WERI-Rb-1 (cell line): ENCODE measurements around the gene CYP4F22.

Source experiments
- DNase-seq: peaks from one replicate; pipeline ENCODE4 v3.0.0-alpha.2; 2020
- H3K27ac ChIP-seq: fragments of 250-450 bp; sonication (Bioruptor Pico); 2 replicates; pipeline ENCODE4 v1.5.1; 2020; ENCODE audit warnings: mild to moderate bottlenecking, moderate library complexity
- H3K27me3 ChIP-seq: fragments of 250-450 bp; sonication (Bioruptor Pico); 2 replicates; pipeline ENCODE4 v1.5.1; 2021; ENCODE audit warnings: mild to moderate bottlenecking, low read depth, moderate library complexity; ENCODE audit not compliant: insufficient read depth, severe bottlenecking
- H3K36me3 ChIP-seq: fragments of 250-450 bp; sonication (Bioruptor Pico); 2 replicates; pipeline ENCODE4 v1.5.1; 2020; ENCODE audit warnings: mild to moderate bottlenecking, moderate library complexity
- H3K4me3 ChIP-seq: 2 replicates; pipeline ENCODE4 v1.5.1; 2011; ENCODE audit warnings: low read depth, mild to moderate bottlenecking, control low read depth, low read length
- H3K9me3 ChIP-seq: fragments of 250-450 bp; sonication (Bioruptor Pico); 2 replicates; pipeline ENCODE4 v1.5.1; 2021; ENCODE audit warnings: mild to moderate bottlenecking, moderate library complexity; ENCODE audit not compliant: severe bottlenecking
- CTCF ChIP-seq: IDR thresholded peaks from 2 replicates; pipeline ENCODE4 v1.5.1; 2011; ENCODE audit warnings: low read depth, mild to moderate bottlenecking, control low read depth, inconsistent platforms, low read length

The CYP4F22 gene

GRCh38 chr19:15595069-15595468, 86.7 kb downstream of the CYP4F22 start:
- no peak for DNase-seq
- peaks cover 6% of the 10 kb centered on the region for H3K9me3 ChIP-seq
- no peaks in the 10 kb centered on the region for H3K36me3 ChIP-seq
- H3K27ac ChIP-seq, result no peak overlapping the region
- H3K4me3 ChIP-seq, result no peak overlapping the region
- TF ChIP-seq CTCF, result no peak
- H3K27me3 ChIP-seq, result peaks cover 36% of the 10 kb centered on the region
